ENCODE data around the gene CACNB4.

CACNB4 gene

DNA sequence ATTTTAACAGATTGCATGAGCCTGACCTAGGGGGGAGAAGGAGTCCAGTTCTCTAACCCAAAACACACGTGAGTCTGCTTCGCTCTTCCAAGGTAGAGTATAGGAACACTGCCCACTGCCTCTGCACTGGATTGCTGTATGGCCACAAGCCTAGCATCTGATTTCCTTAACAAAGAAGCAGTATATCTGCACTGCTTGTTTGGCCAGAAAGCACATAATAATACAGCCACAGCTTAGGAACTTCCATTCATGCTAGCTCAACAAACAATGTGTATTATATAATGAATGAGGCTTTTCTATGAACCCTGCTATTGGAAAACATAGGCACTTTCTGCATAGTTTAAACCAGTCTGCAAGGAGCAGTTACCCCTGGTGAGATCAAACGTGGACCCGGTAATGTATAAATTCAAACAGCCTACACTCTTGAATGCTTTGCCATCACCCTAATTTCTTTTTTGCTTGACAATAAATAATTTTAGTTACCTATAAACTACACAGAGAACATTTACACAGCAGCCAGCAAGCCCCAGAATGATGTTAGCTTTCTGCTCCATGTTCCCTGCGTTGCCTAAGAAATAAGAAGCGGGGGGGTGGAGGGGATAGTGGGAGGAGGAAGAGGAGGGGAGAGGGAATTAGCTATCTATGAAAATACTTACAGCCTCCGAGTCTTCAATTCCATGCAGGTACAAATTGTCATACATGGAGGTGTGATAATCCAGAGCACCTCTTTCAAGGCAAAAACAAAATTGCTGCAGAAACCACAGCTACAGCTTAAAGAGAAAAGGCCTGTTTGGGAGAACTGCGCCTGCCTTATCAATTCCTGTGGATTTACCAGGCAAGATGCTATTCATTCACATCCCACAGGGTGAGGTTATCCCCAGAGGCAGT lies 125.6 kb downstream of the CACNB4 start:
- no peaks in the 10 kb centered on the region for H3K27me3 ChIP-seq (replicated peaks)
- no peak overlapping the region for H3K27ac ChIP-seq
- TF ChIP-seq, protein P1, sequence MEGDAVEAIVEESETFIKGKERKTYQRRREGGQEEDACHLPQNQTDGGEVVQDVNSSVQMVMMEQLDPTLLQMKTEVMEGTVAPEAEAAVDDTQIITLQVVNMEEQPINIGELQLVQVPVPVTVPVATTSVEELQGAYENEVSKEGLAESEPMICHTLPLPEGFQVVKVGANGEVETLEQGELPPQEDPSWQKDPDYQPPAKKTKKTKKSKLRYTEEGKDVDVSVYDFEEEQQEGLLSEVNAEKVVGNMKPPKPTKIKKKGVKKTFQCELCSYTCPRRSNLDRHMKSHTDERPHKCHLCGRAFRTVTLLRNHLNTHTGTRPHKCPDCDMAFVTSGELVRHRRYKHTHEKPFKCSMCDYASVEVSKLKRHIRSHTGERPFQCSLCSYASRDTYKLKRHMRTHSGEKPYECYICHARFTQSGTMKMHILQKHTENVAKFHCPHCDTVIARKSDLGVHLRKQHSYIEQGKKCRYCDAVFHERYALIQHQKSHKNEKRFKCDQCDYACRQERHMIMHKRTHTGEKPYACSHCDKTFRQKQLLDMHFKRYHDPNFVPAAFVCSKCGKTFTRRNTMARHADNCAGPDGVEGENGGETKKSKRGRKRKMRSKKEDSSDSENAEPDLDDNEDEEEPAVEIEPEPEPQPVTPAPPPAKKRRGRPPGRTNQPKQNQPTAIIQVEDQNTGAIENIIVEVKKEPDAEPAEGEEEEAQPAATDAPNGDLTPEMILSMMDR (IDR thresholded peaks at IDR 0.05; ENCODE audit: low read depth, low read length, missing control alignments) = no peak
- no peaks in the 10 kb centered on the region for H3K36me3 ChIP-seq (replicated peaks)
- no peak for DNase-seq
- no peak overlapping the region for H3K4me3 ChIP-seq (ENCODE audit: low read depth, low read length)
- in situ Hi-C loops (cut with HindIII; ENCODE audit: low pct_ligation_motif_present, low sequenced_read_pairs) = no loop called here

DNA sequence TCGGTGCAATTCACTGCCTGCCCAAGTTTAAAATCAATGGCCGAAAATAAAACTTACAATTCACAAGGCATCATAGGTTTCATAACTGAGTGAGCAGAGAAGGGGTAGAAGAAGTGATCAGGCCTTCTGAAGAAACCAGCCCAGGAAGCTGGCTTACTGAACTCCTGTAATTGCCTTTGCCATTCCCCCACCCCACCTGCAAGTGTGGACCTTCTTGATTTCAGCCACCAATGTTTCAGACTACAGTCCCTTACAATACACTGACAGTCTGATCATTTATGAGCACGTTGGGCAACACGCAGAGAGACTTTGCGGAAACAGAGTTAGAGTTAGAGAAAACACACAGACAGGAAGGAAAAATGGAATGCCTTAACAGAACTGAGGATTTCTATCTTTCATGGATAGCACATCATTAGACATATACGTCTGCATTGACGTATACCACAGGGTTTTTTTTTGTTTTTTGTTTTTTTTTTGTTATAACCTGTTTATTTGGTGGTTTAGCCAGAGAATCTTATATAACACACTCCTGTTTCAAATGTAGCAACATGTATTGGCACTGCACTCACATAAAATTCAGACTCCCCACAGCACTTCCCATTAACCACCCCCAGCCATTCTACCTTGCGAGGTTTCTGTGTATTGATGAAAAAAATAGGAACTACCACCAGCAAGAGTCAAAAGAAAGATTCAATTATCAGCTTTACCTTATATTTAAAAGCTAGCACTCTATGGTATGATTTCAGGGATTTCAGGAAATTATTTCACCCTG lies 126.4 kb downstream of the CACNB4 start:
- H3K27me3 ChIP-seq (replicated peaks) = no peaks in the 10 kb centered on the region
- H3K36me3 ChIP-seq (replicated peaks) = no peaks in the 10 kb centered on the region
- TF ChIP-seq, protein P1 (IDR thresholded peaks at IDR 0.05; ENCODE audit: low read depth, low read length, missing control alignments) = no peak
- DNase-seq = no peak
- in situ Hi-C loops (cut with HindIII; ENCODE audit: low pct_ligation_motif_present, low sequenced_read_pairs) = no loop called here
- H3K27ac ChIP-seq = no peak overlapping the region
- no peak overlapping the region for H3K4me3 ChIP-seq (ENCODE audit: low read depth, low read length)

DNA sequence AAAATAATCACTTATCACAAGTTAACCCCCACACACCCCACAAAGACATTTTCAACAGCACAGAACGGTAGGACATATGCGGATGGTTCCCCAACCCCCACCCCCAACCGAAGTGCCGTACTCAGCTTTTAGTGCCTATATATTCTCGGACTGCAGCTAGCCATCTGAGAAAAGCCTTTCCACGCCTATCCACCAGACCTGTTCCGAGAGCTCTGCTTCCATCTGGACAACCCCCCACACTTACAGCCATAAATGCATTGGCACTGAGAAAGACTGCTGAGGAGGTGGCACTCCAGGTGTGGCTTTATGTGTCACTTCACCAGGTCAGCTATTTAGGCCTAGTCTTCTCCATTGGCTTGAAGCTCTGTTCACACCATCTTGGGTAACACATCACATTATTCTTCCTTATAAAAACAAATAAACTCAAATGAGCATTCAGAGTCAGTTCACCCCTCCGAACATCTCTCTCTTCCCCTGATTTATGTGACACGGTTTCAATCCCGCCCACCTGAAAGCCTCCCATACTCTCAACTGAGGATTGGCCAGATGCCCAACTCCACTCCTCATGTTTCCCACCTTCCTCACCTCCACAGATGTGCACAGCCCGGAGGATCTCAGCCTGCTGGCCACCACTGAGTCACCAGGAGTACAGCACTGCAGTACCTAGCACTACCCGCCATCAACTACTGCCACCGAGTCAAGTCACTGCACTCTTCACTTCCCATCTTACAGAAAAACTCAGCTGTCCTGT lies 127.4 kb downstream of the CACNB4 start:
- no peaks in the 10 kb centered on the region for H3K36me3 ChIP-seq (replicated peaks)
- TF ChIP-seq, protein P1 (IDR thresholded peaks at IDR 0.05; ENCODE audit: low read depth, low read length, missing control alignments) = no peak
- in situ Hi-C loops (cut with HindIII; ENCODE audit: low pct_ligation_motif_present, low sequenced_read_pairs) = no loop called here

DNA sequence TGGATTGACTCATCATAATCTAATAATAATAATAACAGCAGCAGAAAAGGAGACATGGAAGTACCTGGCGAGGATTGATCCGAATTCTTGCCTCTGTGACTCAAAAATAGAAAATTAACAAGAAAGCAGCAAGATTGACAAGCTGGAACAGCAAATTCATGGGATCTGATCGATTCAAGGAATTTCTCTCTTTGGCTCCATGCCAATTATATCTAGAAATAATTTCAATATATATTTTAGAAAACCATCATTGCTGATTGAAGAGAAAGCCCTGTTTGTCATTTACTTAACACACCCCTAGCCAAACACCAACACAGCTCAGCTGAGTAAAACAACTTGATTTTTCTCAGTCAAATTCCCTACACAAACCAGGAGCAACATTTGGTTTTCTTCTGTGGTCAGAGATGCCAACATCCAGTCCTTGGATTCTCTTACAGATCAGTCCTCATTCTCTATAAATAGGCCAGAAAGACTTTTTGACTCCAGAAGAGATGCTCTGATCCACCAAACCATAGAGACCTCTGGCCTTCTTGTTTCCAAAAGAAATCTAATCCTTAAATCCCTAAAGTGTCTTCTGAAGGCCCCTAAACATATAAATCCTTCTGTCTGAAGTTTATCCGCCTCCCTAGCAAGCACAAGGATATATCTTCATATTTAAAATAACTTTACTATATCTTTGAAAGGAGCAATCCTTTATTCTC lies 129.9 kb downstream of the CACNB4 start:
- Histone ChIP-seq H3K27ac (no peak overlapping the region), H3K36me3 (replicated peaks) (no peaks in the 10 kb centered on the region), H3K27me3 (replicated peaks) (no peaks in the 10 kb centered on the region), H3K4me3 (ENCODE audit: low read depth, low read length) (no peak overlapping the region)
- DNase-seq = no peak
- TF ChIP-seq, protein P1 (IDR thresholded peaks at IDR 0.05; ENCODE audit: low read depth, low read length, missing control alignments) = no peak
- in situ Hi-C loops (cut with HindIII; ENCODE audit: low pct_ligation_motif_present, low sequenced_read_pairs) = no loop called here

More for the DNA sequence above, 127.4 kb downstream of the CACNB4 start:
- Histone ChIP-seq H3K27ac (no peak overlapping the region), H3K4me3 (ENCODE audit: low read depth, low read length) (no peak overlapping the region), H3K27me3 (replicated peaks) (no peaks in the 10 kb centered on the region)
- no peak for DNase-seq
